GM18508 (cell line): ENCODE measurements around the gene EBF3.

Experiments
- ATAC-seq: cut with Tn5 transposase; IDR thresholded peaks from one replicate; pipeline ENCODE4 v1.9.1; 2021; ENCODE audit warnings: moderate number of reproducible peaks; ENCODE audit not compliant: insufficient read depth, unreplicated experiment

Gene EBF3

GRCh38 chr10:129786216-129786615 is 177.9 kb downstream of the EBF3 start:
- no peak for ATAC-seq

DNA sequence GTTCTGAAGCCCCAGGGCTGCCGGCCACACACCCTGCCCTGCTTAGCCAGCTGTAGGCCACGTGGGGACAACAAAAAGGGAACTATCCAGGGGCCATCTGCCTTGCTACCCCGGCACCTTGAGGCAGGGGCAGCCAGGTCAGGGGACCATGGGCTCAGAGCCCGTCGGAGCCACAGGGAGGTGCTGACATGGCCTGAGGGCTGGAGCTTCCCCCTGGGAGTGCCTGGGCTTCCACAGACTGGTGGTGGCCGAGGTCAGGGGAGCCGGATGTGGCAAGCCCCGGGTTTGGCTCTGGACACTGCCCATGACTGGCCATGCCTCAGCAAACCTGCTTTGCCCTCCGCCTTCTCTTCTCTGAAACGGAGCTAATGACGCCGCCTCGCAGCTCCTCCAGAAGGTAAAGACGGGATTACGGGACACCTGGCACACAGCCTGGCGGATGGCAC is 178.5 kb downstream of the EBF3 start:
- ATAC-seq, result no peak
